SU-DHL-6 (cell line): ENCODE results near the gene PPP2R2C.

Experiments used
- CTCF ChIP-seq: fragments of 200-600 bp; sonication (generic); IDR thresholded peaks from one replicate; pipeline ENCODE4 v1.5.1; 2017; ENCODE audit warnings: antibody characterized with exemption, mild to moderate bottlenecking, low read length, moderate library complexity; ENCODE audit not compliant: insufficient read depth, poor library complexity, severe bottlenecking
- EZH2phosphoT487 ChIP-seq: fragments of 200-600 bp; sonication (generic), shearing (Covaris generic); conservative IDR thresholded peaks from 2 replicates; pipeline ENCODE4 v1.6.1; 2018; ENCODE audit warnings: mild to moderate bottlenecking, antibody characterized with exemption, low read length, moderate library complexity, mixed read lengths

- TF ChIP-seq CTCF (no peak), EZH2phosphoT487 (no peak)
These were observed 155.9 kb downstream of the PPP2R2C start for GRCh38 chr4:6316461-6317003.
